GM19023 (cell line): ENCODE measurements around the gene TRPM8.

Source experiments
- ATAC-seq: cut with Tn5 transposase; IDR thresholded peaks from one replicate; pipeline ENCODE4 v1.9.1; 2021; ENCODE audit warnings: mild to moderate bottlenecking, moderate library complexity; ENCODE audit not compliant: unreplicated experiment

Gene TRPM8

DNA sequence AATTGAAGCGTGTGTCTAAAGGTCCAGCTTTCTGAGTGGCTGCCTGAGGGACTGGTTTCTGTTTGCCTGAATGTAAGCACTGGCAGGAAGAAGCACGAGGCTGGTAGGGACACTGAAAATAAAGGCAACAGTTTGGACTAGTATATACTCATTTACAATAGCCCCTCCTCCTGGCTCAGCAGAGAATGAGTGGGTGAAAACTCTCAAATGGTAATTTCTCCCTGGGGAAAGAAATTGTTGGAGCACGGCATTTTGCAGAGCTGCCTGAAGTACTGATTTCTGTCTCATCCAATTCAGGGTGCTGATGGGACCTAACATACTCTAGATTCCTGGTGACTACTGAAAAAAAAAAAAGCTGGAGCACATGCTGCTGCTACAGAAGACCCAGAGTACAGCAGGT, 116.0 kb downstream of the TRPM8 start:
- no peak for ATAC-seq

DNA sequence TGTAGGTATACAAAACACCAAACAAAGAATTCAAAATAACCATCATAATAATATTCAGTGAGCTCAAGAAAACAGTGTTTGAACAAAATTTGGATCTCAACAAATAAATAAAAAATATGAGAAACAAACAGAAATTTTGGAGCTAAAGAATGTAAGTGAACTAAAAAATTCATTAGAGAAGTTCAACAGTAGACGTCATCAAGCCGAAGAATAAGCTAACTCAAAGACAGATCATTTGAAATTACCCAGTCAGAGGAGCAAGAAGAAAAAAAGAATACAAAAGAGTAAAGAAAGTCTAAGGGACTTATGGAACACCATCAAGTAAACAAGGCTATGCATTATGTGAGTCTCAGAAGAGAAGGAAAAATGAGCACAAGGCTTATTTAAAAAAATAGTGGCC, 116.7 kb downstream of the TRPM8 start:
- ATAC-seq, result no peak

DNA sequence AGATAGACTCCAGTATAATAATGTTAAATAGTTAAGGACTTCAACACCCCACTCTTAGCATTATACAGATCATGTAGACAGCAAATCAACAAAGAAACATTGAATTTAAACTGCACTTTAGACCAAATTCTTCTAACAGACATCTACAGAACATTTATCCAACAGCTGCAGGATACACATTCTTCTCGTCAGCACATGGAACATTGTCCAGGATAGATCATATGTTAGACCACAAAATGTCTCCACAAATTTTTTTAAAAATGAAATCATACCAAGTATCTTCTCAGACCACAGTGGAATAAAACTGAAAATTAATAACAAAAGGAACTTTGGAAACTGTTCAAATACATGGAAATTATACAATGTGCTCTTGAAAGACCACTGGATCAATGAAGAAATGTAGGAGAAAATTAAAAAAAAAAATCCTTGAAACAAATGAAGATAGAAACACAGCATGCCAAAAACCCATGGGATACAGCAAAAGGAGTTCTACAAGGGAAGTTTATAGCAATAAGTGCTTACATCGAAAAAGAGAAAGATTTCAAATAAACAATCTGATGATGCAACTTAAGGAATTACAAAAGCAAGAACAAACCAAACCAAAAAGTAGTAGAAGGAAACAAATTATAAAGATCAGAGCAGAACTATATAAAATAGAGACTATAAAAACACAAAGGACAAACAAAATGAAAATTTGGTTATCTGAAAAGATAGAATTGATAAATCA, 121.1 kb downstream of the TRPM8 start:
- ATAC-seq, result no peak

DNA sequence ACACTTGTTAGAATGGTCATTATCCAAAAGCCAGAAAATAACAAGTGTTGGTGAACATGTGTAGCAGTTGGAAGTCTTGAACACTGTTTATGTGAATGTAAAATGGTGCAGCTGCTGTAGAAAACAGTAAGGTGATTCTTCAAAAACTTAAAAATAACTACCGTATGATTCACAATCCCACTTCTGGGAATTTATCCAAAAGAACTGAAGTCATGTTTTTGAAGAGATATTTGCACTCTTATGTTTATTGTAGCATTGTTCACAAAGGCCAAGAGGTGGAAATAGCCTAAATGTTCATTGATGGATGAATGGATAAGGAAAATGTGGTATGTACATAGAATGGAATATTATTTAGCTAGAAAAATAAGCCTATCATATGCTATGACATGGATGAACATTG, 127.0 kb downstream of the TRPM8 start:
- no peak for ATAC-seq

DNA sequence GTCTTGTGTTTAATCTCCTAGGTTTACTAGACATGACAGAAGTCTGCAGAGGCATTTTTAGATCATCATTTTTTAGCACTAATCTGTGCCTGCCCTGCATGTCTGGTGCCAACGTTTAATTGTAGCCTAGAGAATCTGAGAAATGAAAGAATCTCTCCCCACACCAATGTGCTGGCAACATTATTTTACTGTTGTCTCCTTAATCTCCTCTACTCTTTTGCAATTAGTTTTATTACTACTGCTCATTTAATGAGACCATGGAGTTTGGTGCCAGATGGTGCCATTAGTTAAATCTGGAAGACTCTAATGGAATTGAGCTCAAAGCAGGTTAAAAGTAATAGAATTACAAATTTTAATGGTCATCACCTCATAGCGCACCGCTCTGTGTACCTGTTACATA, 129.3 kb downstream of the TRPM8 start:
- no peak for ATAC-seq

DNA sequence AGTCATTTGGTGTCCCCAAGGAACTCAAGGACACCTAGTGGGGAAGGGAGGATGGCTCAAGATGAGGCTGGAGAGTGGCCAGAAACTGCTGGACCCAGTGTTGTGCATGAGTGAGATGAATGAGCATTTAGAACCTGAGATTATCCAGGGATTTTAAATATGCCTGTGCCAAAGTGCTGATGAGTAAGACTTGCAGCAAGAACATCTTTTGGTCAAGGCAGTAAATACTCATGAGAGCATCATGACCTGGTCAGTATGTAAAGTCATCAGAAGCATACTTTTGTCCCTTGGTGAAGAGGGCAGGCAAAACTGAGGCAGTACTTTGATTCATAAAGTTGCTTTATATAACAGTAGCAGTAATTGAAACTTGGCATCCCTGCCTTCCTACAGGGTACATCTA, 130.2 kb downstream of the TRPM8 start:
- no peak for ATAC-seq

DNA sequence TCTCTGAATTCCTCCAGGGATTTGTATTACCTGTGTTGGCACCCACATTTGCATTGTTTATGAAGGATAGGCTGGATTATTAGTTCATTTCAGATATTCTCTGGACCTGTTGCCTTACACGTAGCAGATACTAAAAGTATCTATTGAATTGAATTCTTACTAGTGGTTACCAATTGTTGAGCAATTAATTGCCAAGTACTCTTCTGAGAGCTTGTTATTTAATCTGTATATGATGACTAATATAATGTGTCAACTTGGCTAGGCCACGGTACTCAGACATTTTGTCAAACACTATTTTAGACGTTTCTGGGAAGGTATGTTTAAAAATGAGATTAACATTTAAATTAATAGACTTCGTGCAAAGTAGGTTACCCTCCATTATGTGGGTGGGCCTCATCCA, 130.9 kb downstream of the TRPM8 start:
- no peak for ATAC-seq

DNA sequence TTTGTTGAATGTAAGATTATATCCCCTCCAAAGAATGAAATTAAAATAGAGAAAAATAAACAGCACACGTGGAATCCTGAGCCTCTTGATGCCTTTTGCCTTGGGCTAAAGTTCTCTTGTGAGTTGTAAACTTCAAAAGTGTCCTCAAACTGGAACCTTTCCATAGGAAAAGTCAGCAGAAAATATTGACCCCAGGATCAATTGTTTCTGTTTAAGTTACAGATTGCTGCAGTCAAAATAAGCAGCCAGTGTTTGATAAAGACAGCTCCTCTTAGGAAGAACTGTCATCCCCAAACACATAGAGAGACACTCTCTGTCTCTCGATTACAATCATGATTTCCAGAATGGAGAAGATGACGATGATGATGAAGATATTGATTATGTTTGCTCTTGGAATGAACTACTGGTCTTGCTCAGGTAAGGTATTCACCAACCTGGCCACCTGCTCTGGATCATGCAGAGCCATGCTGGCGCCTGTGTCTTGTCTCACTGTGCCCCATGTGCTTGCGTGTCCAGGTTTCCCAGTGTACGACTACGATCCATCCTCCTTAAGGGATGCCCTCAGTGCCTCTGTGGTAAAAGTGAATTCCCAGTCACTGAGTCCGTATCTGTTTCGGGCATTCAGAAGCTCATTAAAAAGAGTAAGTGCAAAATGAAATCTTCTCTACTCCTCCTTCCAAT, 133.4 kb downstream of the TRPM8 start, which contains the start of gene SPP2:
TSS of gene SPP2 (plus strand) at position 248 of the 681 bp plus-strand sequence. CDS start at position 333, 85 bp downstream.
- no peak for ATAC-seq

DNA sequence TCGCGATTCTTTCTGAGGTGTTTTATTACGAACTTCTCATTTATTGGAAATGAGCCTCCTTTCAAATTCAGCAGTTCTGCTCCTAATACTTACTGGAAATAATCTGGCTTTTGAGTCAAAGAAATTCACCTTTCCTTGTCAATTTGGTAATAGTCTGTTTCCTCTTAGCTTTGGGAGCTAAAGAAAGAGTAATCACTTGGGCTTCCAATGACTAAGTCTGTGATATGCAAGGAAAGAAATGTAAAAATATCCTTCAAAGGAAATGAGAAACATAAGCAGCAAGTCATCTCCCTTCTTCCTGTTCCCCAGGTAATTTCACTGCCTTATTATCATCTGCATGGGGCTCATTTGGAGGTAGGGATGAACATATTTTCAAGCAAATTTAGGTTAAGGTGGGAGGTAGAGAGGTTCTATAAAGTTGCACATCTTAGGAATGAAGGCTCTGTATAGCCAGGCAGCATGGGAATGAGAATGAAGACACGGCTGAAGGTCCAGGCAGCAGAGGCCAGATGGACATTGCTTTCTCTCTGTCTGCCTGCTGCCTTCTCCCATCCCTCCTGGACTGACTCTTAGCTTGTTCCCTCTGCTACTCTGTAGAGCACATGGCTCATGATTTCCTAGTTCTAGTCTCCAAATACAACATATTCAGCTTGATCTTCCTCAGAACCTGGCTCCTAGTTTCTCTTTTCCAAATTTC, 134.3 kb downstream of the TRPM8 start:
- no peak for ATAC-seq

DNA sequence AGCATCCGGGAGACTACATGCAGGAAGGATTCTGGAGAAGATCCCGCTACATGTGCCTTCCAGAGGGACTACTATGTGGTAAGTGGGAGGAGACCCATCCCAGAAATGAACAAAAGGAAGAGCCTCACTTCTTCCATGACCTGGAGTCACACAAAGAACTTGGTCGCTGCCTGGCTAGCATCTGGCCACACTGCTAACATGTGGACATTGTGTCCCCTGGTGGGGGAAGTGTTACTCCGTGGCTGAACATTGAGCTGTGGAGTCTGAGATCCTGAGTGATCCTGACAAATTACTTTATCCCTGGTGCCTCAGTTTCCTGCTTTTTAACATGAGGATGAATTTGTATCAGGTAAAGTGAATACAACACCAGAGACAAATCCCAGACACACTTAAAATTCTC, 141.7 kb downstream of the TRPM8 start:
- ATAC-seq, result no peak

DNA sequence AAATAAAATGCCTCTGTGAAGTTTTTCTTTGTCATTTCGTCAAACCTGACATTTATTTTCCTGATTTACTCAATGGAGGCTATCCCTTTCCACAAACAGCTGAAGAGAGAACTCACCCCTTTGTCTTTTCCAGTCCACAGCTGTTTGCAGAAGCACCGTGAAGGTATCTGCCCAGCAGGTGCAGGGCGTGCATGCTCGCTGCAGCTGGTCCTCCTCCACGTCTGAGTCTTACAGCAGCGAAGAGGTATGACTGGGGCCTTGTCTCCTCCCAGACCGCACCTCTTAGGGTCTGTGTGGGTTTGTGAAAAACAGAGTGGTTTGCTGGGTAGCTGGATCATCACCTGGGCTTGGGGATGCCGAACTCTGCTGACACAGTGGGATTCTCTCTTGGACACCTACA, 143.1 kb downstream of the TRPM8 start:
- no peak for ATAC-seq

DNA sequence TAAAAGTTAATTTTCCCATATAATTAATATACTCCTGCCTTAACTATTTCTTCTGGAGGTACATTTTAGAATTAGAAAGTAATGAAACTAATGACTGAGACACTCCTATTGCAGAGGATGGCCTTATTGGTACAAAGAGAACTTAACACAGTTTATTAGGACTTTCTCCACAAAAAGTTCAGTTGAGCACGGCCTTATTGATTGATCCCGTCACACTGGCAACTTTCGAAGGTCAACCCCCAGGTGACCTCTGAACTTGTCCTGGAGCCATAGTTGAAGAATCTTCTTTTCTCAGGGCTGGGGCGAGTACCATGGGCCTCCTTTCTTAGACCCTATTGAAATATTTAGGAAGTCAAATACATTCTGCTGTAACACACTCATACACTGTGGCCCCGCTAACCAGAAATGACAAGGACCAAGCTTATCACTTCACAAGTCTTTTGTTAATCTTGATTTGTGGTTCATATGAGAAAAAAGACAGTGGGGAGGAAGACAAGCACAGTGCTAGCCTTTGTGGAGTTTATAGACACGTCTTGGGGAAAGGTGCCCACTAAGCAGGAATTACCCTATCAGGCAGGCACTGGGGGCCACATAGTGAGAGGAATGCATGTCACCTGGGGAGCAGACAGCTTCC, 144.6 kb downstream of the TRPM8 start:
- ATAC-seq, result no peak

DNA sequence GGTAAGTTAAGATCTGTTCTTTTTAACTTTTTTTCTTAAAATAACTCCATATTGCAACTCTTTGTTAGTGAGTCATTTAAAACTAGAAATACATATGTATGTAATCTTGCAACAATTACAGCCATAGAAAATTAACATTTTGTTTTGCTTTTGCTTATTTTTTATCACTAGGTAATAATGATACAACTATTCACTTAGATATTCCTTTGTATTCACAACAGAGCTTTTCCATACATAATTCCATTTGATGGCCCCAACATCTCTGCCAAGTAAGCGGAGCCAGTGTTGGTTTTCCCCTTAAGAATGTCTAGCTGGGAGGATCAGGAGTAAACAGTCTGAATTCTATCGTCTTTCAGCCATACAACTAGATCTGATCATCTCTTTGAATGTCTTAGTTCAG, 149.4 kb downstream of the TRPM8 start:
- ATAC-seq, result no peak
